PFSK-1 (cell line): Measurements from ENCODE around the gene RNF223.

Experiments
- FOXP2 ChIP-seq: optimal IDR thresholded peaks from 2 replicates; pipeline ENCODE3; 2011; ENCODE audit warnings: borderline replicate concordance, control low read depth, inconsistent platforms; ENCODE audit not compliant: insufficient read depth; ENCODE audit errors: extremely low read length, extremely low read depth
- POLR2AphosphoS5 ChIP-seq: IDR thresholded peaks from 2 replicates; pipeline ENCODE4 v1.6.1; 2012; ENCODE audit warnings: low read depth, mild to moderate bottlenecking, control low read depth, low read length, moderate library complexity
- REST ChIP-seq, 2 experiments: IDR thresholded peaks; 2 replicates each; pipeline versions ENCODE4 v1.6.1 to v1.8.0; 2011 to 2012; ENCODE audit warnings: low read depth in 2 of 2, low read length in 2 of 2, control low read depth in 1 of 2, inconsistent platforms in 1 of 2, mild to moderate bottlenecking in 1 of 2, moderate library complexity in 1 of 2; ENCODE audit not compliant: insufficient read depth in 1 of 2
- SIN3A ChIP-seq: IDR thresholded peaks from 2 replicates; pipeline ENCODE4 v1.6.1; 2012; ENCODE audit warnings: mild to moderate bottlenecking, low read length, moderate library complexity, borderline replicate concordance; ENCODE audit not compliant: insufficient read depth
- TAF1 ChIP-seq: IDR thresholded peaks from 2 replicates; pipeline ENCODE4 v1.6.1; 2012; ENCODE audit warnings: low read length, control low read depth, borderline replicate concordance; ENCODE audit not compliant: insufficient read depth

RNF223 gene

DNA sequence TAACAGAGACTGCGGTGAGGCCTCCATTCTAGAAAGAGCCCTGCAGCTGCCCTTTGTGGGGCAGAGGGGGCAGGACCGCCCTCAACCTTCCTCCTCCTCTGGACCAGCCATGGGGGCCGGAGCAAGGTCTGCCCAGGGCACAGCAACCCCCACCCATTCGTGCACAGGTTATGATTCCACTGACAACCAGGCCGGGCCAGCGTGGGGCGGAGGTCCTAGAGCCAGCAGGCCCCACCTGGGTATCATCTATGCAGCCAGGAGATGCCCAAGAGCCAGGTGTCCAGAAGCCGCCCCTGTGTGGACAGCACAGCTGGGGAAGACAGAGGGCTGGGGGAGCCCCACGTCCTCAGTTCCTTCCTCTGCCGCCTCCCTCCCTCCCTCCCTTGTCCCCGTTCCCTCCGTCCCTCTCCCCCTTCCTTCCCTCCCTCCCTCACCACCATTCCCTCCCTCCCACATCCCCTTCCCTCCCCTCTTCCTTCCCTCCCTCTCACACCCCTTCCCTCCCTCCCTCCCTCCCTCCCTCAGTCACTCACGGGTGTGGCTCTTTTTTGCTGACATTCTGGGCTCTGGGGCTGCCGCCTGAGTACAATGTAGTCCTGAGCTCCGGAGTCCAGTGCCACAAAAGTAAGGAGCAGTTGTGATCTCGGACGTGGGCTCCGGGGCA is 12.3 kb downstream of the RNF223 start:
- TF ChIP-seq POLR2AphosphoS5 (no peak), TAF1 (no peak)

- TF ChIP-seq POLR2AphosphoS5 (no peak), TAF1 (no peak)
These were observed 13.7 kb downstream of the RNF223 start for GRCh38 chr1:1060281-1061000.

DNA sequence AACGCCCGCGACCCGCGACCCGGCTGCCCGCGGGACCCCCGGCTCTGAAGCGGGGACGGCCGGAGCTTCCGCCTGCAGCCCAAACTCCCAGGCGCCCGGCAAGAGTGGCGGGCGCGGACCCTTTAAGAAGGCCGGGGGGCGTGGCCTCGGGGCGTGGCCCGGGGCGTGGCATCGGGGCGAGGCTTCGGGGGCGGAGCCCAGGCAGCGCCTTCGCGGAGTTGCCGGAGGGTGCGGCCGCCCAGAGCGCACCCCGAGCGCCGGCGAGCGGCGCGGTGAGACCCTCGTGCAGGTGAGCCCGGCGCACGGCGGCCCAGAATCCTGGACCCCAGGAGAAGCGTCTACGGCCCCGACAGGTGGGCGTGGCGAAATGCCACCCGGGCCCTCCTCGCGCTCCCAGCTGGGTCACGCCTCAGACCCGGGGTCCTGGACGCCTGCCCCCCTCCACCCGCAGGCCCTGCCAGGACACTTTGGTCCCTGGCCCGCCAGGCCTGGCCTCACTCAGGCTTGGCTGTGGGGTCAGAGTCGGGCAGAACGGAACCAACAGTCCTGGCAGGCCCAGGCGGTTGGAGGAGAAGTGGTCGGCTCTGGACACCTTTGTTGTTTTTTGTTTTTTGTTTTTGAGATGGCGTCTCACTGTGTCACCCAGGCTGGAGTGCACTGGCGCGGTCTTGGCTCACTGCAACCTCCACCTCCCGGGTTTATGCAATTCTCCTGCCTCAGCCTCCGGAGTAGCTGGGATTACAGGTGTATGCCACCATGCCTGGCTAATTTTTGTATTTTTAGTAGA is 14.4 kb downstream of the RNF223 start:
- TF ChIP-seq POLR2AphosphoS5: no peak
- TF ChIP-seq FOXP2: no peak
- no peak for TF ChIP-seq SIN3A
- TF ChIP-seq REST (IDR thresholded peaks at IDR 0.05; ENCODE audit: insufficient read depth in 1 of 2, low read depth in 2 of 2, low read length in 2 of 2): no peak
- no peak for TF ChIP-seq TAF1

- TF ChIP-seq TAF1: no peak
These were observed 15.1 kb downstream of the RNF223 start for GRCh38 chr1:1058921-1059493.

DNA sequence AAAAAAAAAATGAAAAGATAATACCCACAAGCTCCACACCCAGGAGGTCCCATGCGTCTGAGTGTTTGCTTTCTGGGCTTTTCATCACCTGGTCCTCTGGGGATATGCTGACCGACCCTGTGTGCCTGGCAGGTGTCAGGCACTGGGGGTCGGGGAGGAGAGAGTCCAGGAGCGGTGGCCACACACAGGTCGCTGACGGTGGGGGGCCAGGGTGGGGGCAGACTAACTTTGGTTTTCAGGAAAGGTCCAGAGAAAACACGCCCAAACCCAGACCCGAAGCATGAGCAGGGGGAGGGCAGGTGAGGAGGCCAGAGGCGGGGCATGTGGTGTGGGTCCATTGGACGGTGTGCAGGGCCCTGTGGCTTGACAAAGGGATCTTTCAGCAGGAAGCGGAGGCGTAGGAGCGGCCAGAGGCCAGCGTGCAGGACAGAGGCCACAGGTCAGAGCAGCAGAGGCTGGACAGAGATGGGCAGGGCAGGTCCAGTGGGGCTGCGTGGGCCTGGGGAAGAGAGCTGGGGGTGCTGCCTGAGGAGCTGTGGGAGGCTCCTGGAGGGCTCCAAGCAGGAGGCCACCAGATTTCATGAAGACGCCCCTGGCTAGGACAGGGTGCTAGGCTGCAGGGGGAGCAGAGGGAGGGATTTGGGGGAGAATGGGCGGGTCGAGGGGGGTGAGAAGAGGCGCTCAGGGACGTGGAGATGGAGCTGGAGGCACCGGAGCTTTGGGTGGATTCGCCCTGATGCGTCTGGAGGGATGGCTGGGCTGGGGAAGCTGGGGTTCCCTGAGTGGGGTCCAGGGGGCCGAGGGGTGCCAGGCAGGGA is 15.8 kb downstream of the RNF223 start:
- peak; percentile 56 for TF ChIP-seq FOXP2
- no peak for TF ChIP-seq POLR2AphosphoS5

DNA sequence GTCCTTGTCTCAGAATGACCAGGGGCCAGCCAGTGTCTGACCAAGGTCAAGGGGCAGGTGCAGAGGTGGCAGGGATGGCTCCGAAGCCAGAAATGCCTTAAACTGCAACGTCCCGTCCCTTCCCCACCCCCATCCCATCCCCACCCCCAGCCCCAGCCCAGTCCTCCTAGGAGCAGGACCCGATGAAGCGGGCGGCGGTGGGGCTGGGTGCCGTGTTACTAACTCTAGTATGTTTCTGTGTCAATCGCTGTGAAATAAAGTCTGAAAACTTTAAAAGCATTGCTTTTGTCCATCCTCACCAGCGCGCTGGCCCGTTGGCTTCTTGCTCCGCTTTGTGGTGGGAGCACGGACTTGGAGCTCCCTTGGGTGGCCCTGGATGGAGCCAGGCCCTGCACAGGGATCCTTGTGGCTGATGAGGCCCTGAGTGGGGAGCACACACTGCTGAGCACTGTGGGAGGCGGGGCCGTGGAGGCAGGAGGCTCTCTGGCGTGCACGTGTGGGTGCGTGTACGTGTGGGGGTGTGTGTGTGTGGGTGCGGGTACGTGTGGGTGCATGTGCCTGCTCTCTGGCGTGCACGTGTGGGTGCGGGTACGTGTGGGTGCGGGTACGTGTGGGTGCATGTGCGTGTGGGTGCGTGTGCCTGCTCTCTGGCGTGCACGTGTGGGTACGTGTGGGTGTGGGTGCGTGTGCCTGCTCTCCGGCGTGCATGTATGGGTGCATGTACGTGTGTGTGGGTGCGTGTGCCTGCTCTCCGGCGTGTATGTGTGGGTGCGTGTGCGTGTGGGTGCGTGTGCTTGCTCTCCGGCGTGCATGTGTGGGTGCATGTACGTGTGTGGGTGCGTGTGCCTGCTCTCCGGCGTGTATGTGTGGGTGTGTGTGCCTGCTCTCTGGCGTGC is 18.0 kb downstream of the RNF223 start:
- no peak for TF ChIP-seq REST (IDR thresholded peaks at IDR 0.05; ENCODE audit: insufficient read depth in 1 of 2, low read depth in 2 of 2, low read length in 2 of 2)
- no peak for TF ChIP-seq TAF1
- TF ChIP-seq SIN3A: no peak
- TF ChIP-seq POLR2AphosphoS5: no peak
- no peak for TF ChIP-seq FOXP2

GRCh38 chr1:1054971-1055370 is 19.1 kb downstream of the RNF223 start:
- TF ChIP-seq SIN3A (no peak), POLR2AphosphoS5 (no peak), FOXP2 (no peak), TAF1 (no peak), REST (IDR thresholded peaks at IDR 0.05; ENCODE audit: insufficient read depth in 1 of 2, low read depth in 2 of 2, low read length in 2 of 2) (no peak)
